Liver (tissue), 9 donors: ENCODE results near the gene TRIM26. TPM values are rescaled to one million over a fixed set of nuclear protein-coding genes. Genes with fewer than 3 reads are reported as not detected.

Experiments
- DNase-seq: peaks from one replicate; pipeline ENCODE4 v3.0.0-alpha.2; 2017; ENCODE audit warnings: low spot score
- H3K27ac ChIP-seq, 2 donors: one replicate each; pipeline ENCODE4 v1.7.0; 2013; ENCODE audit warnings: inconsistent platforms in 2 of 2, low read length in 2 of 2, control low read depth in 1 of 2, low read depth in 1 of 2, mild to moderate bottlenecking in 1 of 2
- H3K27me3 ChIP-seq, 4 donors: one replicate each; pipeline versions ENCODE4 v1.6.1 to v1.7.0; 2013; ENCODE audit warnings: low read length in 3 of 4, inconsistent platforms in 1 of 4, mild to moderate bottlenecking in 1 of 4, moderate library complexity in 1 of 4; ENCODE audit not compliant: control insufficient read depth in 4 of 4, insufficient read depth in 4 of 4
- H3K36me3 ChIP-seq, 4 donors: one replicate each; pipeline versions ENCODE4 v1.6.1 to v1.7.0; 2013; ENCODE audit warnings: low read length in 3 of 4, mild to moderate bottlenecking in 3 of 4, low read depth in 1 of 4, moderate library complexity in 1 of 4; ENCODE audit not compliant: control insufficient read depth in 4 of 4, insufficient read depth in 3 of 4
- H3K4me1 ChIP-seq, 4 donors: one replicate each; pipeline versions ENCODE4 v1.6.1 to v1.7.0; 2013; ENCODE audit warnings: low read length in 3 of 4, mild to moderate bottlenecking in 3 of 4, moderate library complexity in 1 of 4; ENCODE audit not compliant: control insufficient read depth in 4 of 4, insufficient read depth in 4 of 4
- H3K4me3 ChIP-seq, 3 donors: one replicate each; pipeline versions ENCODE4 v1.6.1 to v1.7.0; 2013; ENCODE audit warnings: low read length in 3 of 3, control low read depth in 1 of 3, low read depth in 1 of 3, mild to moderate bottlenecking in 1 of 3
- H3K9ac ChIP-seq, 2 donors: one replicate each; pipeline ENCODE4 v1.7.0; 2013; ENCODE audit warnings: low read length in 2 of 2, mild to moderate bottlenecking in 2 of 2, moderate library complexity in 2 of 2, control low read depth in 1 of 2, low read depth in 1 of 2
- H3K9me3 ChIP-seq, 4 donors: one replicate each; pipeline versions ENCODE4 v1.6.1 to v1.7.0; 2013; ENCODE audit warnings: low read length in 3 of 4; ENCODE audit not compliant: control insufficient read depth in 4 of 4
- ATF3 ChIP-seq: IDR thresholded peaks from 2 replicates; pipeline ENCODE4 v1.6.1; 2016; ENCODE audit warnings: antibody characterized with exemption
- EGR1 ChIP-seq, 2 donors: IDR thresholded peaks; 2 replicates each; pipeline ENCODE4 v1.6.1; 2016 to 2018; ENCODE audit warnings: antibody characterized with exemption in 2 of 2, low read depth in 2 of 2
- FOXA1 ChIP-seq: IDR thresholded peaks from 2 replicates; pipeline ENCODE4 v1.6.1; 2016; ENCODE audit warnings: antibody characterized with exemption
- GABPA ChIP-seq, 2 donors: IDR thresholded peaks in 1 of 2; conservative IDR thresholded peaks in 1 of 2; 2 replicates each; pipeline ENCODE4 v1.6.1; 2016; ENCODE audit warnings: antibody characterized with exemption in 2 of 2, mild to moderate bottlenecking in 1 of 2, moderate library complexity in 1 of 2
- HNF4A ChIP-seq, 2 donors: conservative IDR thresholded peaks; 2 replicates each; pipeline ENCODE4 v1.6.1; 2016; ENCODE audit warnings: antibody characterized with exemption in 2 of 2, mild to moderate bottlenecking in 2 of 2
- HNF4G ChIP-seq: IDR thresholded peaks from 2 replicates; pipeline ENCODE4 v1.6.1; 2016; ENCODE audit warnings: antibody characterized with exemption
- NR2F2 ChIP-seq: IDR thresholded peaks from 2 replicates; pipeline ENCODE4 v1.6.1; 2016; ENCODE audit warnings: antibody characterized with exemption
- RAD21 ChIP-seq, 2 donors: IDR thresholded peaks; 2 replicates each; pipeline ENCODE4 v1.6.1; 2016; ENCODE audit warnings: antibody characterized with exemption in 2 of 2, mild to moderate bottlenecking in 2 of 2
- SP1 ChIP-seq: IDR thresholded peaks from 2 replicates; pipeline ENCODE4 v1.6.1; 2018; ENCODE audit warnings: antibody characterized with exemption, mild to moderate bottlenecking
- ZBTB33 ChIP-seq: IDR thresholded peaks from 2 replicates; pipeline ENCODE4 v1.6.1; 2016; ENCODE audit warnings: antibody characterized with exemption
- WGBS: extraction: QIAGEN DNeasy Blood & Tissue Kit; methylation state at CpG from one replicate; pipeline ENCODE4 v1.1.7; 2013; 5-methylcytosine and 5-hydroxymethylcytosine counted together
- polyA plus RNA-seq, 2 donors: library from polyadenylated mRNA; stranded (reverse) in 1 of 2; unstranded in 1 of 2; fragments of 200-250 nt in 1 of 2; fragments of >200 nt in 1 of 2; fragmentation: Nextera tagmentation in 1 of 2; extraction: Ambion mirVana in 1 of 2; gene quantifications; one replicate each; pipeline versions ENCODE4 v1.2.1 to v1.2.3, GENCODE V29; 2013 to 2015
- total RNA-seq, 2 donors: library from RNA; depleted of rRNA; stranded (reverse); fragments of >200 nt; gene quantifications; one replicate each; pipeline ENCODE4 v1.2.3, GENCODE V29; 2014
- donor health status: healthy.
- donor health status: healthy.
- donor health status: healthy.
- donor health status: healthy.
- donor health status: healthy.

The TRIM26 gene
- total and polyA plus RNA-seq, 4 donors: 14.9 to 50.1 (median 23.9) TPM

- no peak within 1 kb of the TSS for H3K27ac ChIP-seq
- H3K9me3 ChIP-seq: no peaks in the 10 kb centered on the region
- TF ChIP-seq RAD21 (IDR thresholded peaks at IDR 0.05) (no peak), SP1 (no peak), HNF4A (conservative IDR thresholded peaks at IDR 0.05) (no peak), NR2F2 (no peak), FOXA1 (no peak), ATF3 (no peak), GABPA (IDR thresholded peaks at IDR 0.05 in 1 of 2, conservative IDR thresholded peaks at IDR 0.05 in 1 of 2) (no peak), EGR1 (IDR thresholded peaks at IDR 0.05; ENCODE audit: low read depth in 2 of 2) (no peak), HNF4G (no peak), ZBTB33 (no peak)
- H3K4me3 ChIP-seq: no peak within 1 kb of the TSS
- DNase-seq: no peak
- 61% methylated on average over 4 of the region's 4 CpGs for WGBS
- no peak within 1 kb of the TSS for H3K9ac ChIP-seq
- H3K4me1 ChIP-seq: peaks cover 0 to 2% (median 2%) of the 10 kb centered on the region in 4 donors
- peaks cover 0 to 9% (median 0%) of the 10 kb centered on the region in 4 donors for H3K27me3 ChIP-seq
- H3K36me3 ChIP-seq: no peaks in the 10 kb centered on the region
These were observed 77.4 kb downstream of the TRIM26 start, which contains the start of gene TRIM40 for GRCh38 chr6:30135757-30136156. Gene TRIM40 (plus strand): TSS chr6:30136140. CDS start chr6:30137037, 897 bp downstream.

- Histone ChIP-seq H3K27ac (no peak overlapping the region), H3K9me3 (no peaks in the 10 kb centered on the region), H3K4me3 (no peak overlapping the region), H3K27me3 (peaks cover 0 to 14% (median 0%) of the 10 kb centered on the region in 4 donors), H3K9ac (no peak overlapping the region), H3K36me3 (no peaks in the 10 kb centered on the region), H3K4me1 (peaks cover 0 to 4% (median 2%) of the 10 kb centered on the region in 4 donors)
- WGBS: 76% methylated on average over 2 of the region's 2 CpGs
- no peak for TF ChIP-seq ATF3
- no peak for TF ChIP-seq ZBTB33
- TF ChIP-seq SP1: no peak
- no peak for TF ChIP-seq GABPA (IDR thresholded peaks at IDR 0.05 in 1 of 2, conservative IDR thresholded peaks at IDR 0.05 in 1 of 2)
- TF ChIP-seq HNF4A (conservative IDR thresholded peaks at IDR 0.05): no peak
- no peak for TF ChIP-seq HNF4G
- DNase-seq: no peak
These were observed 78.1 kb downstream of the TRIM26 start for GRCh38 chr6:30135147-30135546.

Other genes with a start within 250 kb of the TRIM26 start
- gene POLR1H, start 152.1 kb downstream of the TRIM26 start, total RNA-seq: 10 to 100 TPM in 1 of 2 donors, 1 to 10 TPM in 1; 7.0 to 17.2 TPM
- 10 to 100 TPM; 16.3 to 27.5 TPM for gene POLR1H, start 152.1 kb downstream of the TRIM26 start, polyA plus RNA-seq
- 10 to 100 TPM in 1 of 2 donors, 1 to 10 TPM in 1; 7.8 to 12.1 TPM for gene PPP1R11, start 146.2 kb downstream of the TRIM26 start, total RNA-seq
- gene PPP1R11, start 146.2 kb downstream of the TRIM26 start, polyA plus RNA-seq: 10 to 100 TPM; 26.9 to 30.9 TPM
- not detected for gene RNF39, start 137.6 kb downstream of the TRIM26 start, total RNA-seq
- gene RNF39, start 137.6 kb downstream of the TRIM26 start, polyA plus RNA-seq: under 1 TPM; 0.03 to 0.13 TPM
- under 1 TPM; 0.17 to 0.79 TPM for gene TRIM31, start 100.3 kb downstream of the TRIM26 start, total RNA-seq
- gene TRIM31, start 100.3 kb downstream of the TRIM26 start, polyA plus RNA-seq: 1 to 10 TPM in 1 of 2 donors, under 1 TPM in 1; 0.16 to 1.3 TPM
- gene TRIM40, start 77.3 kb downstream of the TRIM26 start, total RNA-seq: under 1 TPM in 1 of 2 donors, not detected in 1; 0.51 TPM
- gene TRIM40, start 77.3 kb downstream of the TRIM26 start, polyA plus RNA-seq: not detected
- 100 to 1,000 TPM in 1 of 2 donors, under 1 TPM in 1; 0.75 to 128 TPM for gene TRIM10, start 52.2 kb downstream of the TRIM26 start, total RNA-seq
- under 1 TPM; 0.29 to 0.72 TPM for gene TRIM10, start 52.2 kb downstream of the TRIM26 start, polyA plus RNA-seq
- gene TRIM15, start 49.9 kb downstream of the TRIM26 start, total RNA-seq: 1 to 10 TPM; 1.6 to 2.2 TPM
- 1 to 10 TPM; 1.6 to 2.8 TPM for gene TRIM15, start 49.9 kb downstream of the TRIM26 start, polyA plus RNA-seq
- gene TRIM39, start 113.5 kb upstream of the TRIM26 start, total RNA-seq: 10 to 100 TPM in 1 of 2 donors, 1 to 10 TPM in 1; 3.5 to 11.0 TPM
- 1 to 10 TPM; 2.7 to 5.4 TPM for gene TRIM39, start 113.5 kb upstream of the TRIM26 start, polyA plus RNA-seq
- 10 to 100 TPM in 1 of 2 donors, 1 to 10 TPM in 1; 9.3 to 19.8 TPM for gene RPP21, start 131.8 kb upstream of the TRIM26 start, total RNA-seq
- gene RPP21, start 131.8 kb upstream of the TRIM26 start, polyA plus RNA-seq: 10 to 100 TPM; 22.2 to 32.9 TPM